ENCODE measurements around the gene SMOC2.

Gene SMOC2

DNA sequence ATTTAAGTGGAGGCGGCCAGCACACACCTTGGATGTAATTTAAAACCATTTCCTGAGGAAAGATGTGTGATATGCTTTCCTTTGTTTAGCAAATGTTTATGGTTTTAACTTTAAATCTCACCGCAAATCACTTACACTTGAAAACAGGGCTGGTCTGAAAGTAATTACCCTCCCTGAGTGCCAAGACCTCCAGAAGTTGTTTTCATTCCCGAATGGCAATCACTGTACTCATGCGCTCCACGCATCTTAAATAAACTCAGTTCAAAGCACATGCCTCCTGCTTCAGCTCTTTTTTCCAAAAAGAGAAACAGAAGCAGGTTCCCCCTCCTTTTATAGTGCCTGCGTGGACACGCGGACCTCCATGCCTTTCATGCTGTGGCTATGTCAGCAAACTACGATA lies 224.0 kb downstream of the SMOC2 start:
- DNase-seq (ENCODE audit: extremely low read depth, low read depth), result no peak
- TF ChIP-seq, protein P1, sequence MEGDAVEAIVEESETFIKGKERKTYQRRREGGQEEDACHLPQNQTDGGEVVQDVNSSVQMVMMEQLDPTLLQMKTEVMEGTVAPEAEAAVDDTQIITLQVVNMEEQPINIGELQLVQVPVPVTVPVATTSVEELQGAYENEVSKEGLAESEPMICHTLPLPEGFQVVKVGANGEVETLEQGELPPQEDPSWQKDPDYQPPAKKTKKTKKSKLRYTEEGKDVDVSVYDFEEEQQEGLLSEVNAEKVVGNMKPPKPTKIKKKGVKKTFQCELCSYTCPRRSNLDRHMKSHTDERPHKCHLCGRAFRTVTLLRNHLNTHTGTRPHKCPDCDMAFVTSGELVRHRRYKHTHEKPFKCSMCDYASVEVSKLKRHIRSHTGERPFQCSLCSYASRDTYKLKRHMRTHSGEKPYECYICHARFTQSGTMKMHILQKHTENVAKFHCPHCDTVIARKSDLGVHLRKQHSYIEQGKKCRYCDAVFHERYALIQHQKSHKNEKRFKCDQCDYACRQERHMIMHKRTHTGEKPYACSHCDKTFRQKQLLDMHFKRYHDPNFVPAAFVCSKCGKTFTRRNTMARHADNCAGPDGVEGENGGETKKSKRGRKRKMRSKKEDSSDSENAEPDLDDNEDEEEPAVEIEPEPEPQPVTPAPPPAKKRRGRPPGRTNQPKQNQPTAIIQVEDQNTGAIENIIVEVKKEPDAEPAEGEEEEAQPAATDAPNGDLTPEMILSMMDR (IDR thresholded peaks at IDR 0.05; ENCODE audit: low read depth, low read length), result no peak

- TF ChIP-seq, protein P1 (IDR thresholded peaks at IDR 0.05; ENCODE audit: low read depth, low read length), result no peak
- DNase-seq (ENCODE audit: extremely low read depth, low read depth), result no peak
Measured at GRCh38 chr6:168666170-168666569, 225.2 kb downstream of the SMOC2 start.

- DNase-seq (ENCODE audit: extremely low read depth, low read depth), result no peak
- TF ChIP-seq, protein P1 (IDR thresholded peaks at IDR 0.05; ENCODE audit: low read depth, low read length), result no peak
Measured at GRCh38 chr6:168666699-168667427, 225.9 kb downstream of the SMOC2 start.

DNA sequence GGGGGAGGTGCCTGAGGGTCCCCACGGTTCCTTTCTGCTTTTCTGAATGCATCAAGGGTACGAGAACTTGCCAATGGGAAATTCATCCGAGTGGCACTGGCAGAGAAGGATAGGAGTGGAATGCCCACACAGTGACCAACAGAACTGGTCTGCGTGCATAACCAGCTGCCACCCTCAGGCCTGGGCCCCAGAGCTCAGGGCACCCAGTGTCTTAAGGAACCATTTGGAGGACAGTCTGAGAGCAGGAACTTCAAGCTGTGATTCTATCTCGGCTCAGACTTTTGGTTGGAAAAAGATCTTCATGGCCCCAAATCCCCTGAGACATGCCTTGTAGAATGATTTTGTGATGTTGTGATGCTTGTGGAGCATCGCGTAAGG lies 226.4 kb downstream of the SMOC2 start:
- TF ChIP-seq, protein P1 (IDR thresholded peaks at IDR 0.05; ENCODE audit: low read depth, low read length), result no peak

GRCh38 chr6:168670401-168670985 lies 229.5 kb downstream of the SMOC2 start:
- DNase-seq (ENCODE audit: extremely low read depth, low read depth), result no peak
- TF ChIP-seq, protein P1 (IDR thresholded peaks at IDR 0.05; ENCODE audit: low read depth, low read length), result no peak

More for the DNA sequence above, 226.4 kb downstream of the SMOC2 start:
- DNase-seq (ENCODE audit: extremely low read depth, low read depth), result no peak

GRCh38 chr6:168671028-168671862 lies 230.3 kb downstream of the SMOC2 start:
- TF ChIP-seq, protein P1 (IDR thresholded peaks at IDR 0.05; ENCODE audit: low read depth, low read length), result no peak
- no peak for DNase-seq (ENCODE audit: extremely low read depth, low read depth)

All from AG09319 (cell line).